NCI-H2029 (cell line): Measurements from ENCODE around the gene ZNF625.
"Not testable (repeated sequence)": the region's sequence is repeated elsewhere in the genome, so short reads cannot be mapped to it uniquely, and the experiment has no call there.

Experiments used
- DNase-seq: peaks from one replicate; lab custom pipeline; 2025; lab: John Stamatoyannopoulos, UW

ZNF625 gene

DNA sequence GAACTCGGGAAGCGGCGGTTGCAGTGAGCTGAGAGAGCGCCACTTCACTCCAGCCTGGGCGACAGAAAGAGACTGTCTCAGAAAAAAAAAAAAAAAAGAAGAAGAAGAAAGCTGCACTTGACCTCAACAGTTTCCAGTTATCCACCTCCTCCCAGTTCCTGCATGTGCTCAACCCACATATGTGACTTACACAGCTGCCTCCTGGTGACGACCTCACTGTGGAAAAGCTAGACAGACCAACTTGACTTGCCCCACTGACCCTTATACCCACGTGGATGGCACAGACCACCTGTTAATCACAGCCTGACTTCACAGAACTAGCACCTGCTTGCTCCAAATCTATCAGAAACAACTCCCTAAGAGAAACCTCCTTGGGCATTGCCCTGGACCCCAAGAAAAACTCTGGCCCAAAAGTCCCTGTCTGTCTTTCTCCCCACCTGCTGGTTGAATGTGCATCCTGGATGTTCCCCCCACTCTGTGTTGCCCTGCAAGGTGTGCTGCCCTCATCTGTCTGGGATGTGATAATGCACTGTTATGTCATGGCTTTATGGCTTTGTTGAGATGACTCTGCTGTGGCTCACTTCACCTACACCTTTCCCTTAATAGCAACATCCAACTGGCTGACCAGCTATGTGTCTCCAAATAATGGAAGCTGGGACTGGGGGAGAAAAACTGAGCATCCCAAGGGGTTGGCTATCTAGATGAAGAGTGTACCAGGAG lies 19.2 kb downstream of the ZNF625 start:
- no peak for DNase-seq

DNA sequence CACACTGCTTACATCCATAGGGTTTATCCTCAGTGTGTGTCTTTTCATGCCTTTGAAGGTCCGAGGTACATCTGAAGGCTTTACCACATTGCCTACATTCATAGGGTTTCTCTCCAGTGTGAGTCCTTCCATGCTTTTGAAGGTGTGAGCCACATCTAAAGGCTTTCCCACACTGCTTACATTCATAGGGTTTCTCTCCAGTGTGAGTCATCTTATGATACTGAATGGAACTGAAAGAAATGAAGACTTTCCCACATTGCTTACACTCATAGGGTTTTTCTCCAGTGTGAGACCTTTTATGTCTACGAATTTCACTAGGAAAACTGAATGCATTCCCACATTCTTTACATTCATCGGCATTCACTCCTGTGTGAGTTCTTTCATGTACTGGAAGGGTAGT lies 23.5 kb downstream of the ZNF625 start:
- no peak for DNase-seq

- DNase-seq, result no peak
Observed at GRCh38 chr19:12126707-12127106, 29.8 kb downstream of the ZNF625 start.

DNA sequence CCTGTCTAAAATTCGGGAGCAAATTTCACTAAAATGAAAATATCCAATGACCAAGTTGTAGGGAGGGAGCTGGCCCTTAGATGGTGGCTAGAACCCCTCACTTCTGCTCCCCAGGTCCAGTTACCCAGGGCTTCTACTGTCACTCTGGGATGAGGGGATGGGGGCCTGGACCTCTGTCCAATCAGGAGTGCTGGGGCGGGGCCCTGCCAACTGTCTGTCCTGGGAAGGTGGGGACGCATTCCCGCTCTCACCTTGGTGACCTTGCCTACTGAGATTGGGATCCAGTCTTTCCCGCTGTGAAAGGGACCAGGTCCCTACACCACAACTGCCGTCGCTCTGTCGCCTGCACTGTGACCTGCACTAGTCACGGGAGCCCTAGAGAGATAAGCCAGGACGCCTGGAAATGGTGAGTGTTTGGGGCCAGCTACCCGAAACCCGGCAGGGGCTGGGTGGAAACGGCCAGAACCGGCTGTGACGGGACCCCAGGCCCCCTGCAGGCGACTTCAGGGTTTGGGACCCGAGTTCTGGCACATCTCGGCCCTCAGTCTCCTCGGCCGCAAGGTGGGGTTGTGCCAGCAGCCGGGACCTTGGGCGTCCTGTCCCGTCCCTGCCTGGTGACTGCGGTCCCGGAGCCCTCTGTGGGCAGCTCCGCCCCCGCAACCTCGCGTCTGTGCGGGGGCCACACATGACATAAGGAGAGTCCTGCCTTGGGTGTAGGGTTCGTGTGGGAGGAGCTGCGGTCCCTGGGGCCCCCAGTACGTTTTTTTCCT lies 39.1 kb downstream of the ZNF625 start:
- DNase-seq, result no peak

- DNase-seq, result no peak
Observed at GRCh38 chr19:12113121-12113520, 43.4 kb downstream of the ZNF625 start.

GRCh38 chr19:12112701-12113100 lies 43.8 kb downstream of the ZNF625 start:
- no peak for DNase-seq

DNA sequence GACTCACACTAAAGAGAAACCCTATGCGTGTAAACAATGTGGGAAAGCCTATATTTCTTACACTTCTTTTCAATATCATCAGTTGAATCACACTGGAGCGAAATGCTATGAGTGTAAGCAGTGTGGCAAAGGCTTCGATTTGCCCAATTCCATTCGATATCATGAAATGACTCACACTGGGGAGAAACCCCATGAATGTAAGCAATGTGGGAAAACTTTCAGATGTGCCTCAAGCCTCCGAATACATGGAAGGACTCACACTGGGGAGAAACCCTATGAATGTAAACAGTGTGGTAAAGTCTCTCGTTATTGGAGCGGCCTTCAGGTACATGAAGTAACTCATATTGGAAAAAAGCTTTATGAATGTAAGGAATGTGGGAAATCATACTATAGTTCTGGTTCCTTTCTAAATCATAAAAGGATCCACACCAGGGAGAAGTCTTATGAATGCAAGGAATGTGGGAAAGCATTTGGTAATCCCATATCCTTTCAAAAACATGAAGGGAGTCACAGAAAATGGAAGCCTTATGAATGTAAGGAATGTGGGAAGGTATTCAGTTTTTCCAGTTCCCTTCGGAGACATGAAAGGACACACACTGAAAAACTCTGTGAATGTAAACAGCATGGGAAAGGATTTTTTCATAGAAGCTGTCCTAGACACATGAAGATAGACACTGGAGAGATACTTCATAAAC lies 44.4 kb downstream of the ZNF625 start:
- no peak for DNase-seq

GRCh38 chr19:12111176-12111575 lies 45.4 kb downstream of the ZNF625 start:
- no peak for DNase-seq

- DNase-seq, result not testable (repeated sequence)
Observed at GRCh38 chr19:12103909-12104308, 52.6 kb downstream of the ZNF625 start.

GRCh38 chr19:12098040-12098439 lies 58.5 kb downstream of the ZNF625 start:
- DNase-seq, result no peak

- no peak for DNase-seq
Observed at GRCh38 chr19:12095111-12095790, 61.3 kb downstream of the ZNF625 start.
